NCI-H1092 (cell line): Measurements from ENCODE around the gene ZKSCAN5.
A peak's percentile ranks its signal among the peaks of the same experiment; 100 is the strongest.
"Not testable (repeated sequence)": the region's sequence is repeated elsewhere in the genome, so short reads cannot be mapped to it uniquely, and the experiment has no call there.

Experiments
- DNase-seq: peaks from one replicate; lab custom pipeline; 2025; lab: John Stamatoyannopoulos, UW

ZKSCAN5 gene

DNA sequence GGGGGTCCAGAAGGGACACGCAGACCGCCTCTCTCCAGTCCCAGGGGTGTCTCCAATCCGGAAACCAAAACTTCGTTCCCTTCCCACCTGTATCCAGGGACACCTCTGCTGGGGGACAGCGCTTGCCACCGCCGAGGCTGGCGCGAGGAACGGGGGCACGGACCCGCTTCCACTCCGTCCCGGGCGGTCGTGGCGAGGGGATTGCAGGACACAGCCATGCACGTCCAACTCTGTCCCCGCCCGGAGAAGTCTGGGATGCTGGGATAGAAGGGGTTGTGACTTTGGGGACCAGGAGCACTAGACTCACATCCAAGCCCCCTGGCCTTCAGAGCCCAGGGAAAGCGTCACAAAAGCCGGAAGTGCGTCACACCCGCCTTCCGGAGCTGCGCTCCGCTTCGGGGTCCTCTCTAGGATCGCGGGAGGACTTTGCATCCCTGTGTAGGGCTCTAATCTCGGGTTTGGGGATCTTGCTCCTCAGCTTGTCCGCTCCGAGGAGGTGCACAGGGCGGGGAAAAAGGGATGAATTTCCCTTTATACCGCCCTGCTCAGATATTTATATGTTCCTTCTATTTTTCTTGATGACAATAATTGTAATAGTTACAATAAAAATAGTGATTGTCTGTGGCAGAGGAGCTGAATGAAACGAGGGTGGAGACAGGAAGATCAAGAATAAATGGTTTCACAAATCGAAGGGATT, 47.5 kb downstream of the ZKSCAN5 start, which contains the start of gene FAM200A:
Gene FAM200A (minus strand): TSS at position 348 of the 697 bp plus-strand sequence. CDS start 3,707 bp downstream, outside the sequence.
- peak; percentile 97 for DNase-seq

GRCh38 chr7:99553039-99553438, 48.6 kb downstream of the ZKSCAN5 start:
- DNase-seq, result no peak

GRCh38 chr7:99554939-99555338, 50.5 kb downstream of the ZKSCAN5 start:
- DNase-seq, result no peak

DNA sequence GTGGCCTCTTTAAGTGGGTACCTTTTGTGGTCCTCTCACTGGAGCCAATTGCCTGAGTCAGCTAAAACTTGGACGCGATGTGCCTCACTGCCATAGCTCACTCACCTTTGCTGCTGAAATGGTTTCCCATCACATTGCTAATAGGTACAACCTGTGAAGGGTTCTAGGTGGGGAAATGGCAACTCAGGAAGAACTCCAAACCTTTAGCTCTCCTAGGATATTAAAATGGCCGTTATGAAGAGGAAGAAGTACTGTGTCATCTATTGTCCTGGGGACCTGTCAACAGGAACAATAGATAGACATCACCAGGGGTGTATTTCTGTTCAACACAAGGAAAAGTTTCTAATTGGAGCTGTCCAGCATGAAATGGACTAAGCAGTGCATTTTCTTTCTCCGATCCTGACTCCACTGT, 52.7 kb downstream of the ZKSCAN5 start:
- no peak for DNase-seq

GRCh38 chr7:99557940-99558305, 53.5 kb downstream of the ZKSCAN5 start:
- no peak for DNase-seq

GRCh38 chr7:99558306-99559174, 54.1 kb downstream of the ZKSCAN5 start, which contains the start of gene ZNF655:
Gene ZNF655, plus strand, starts transcription at chr7:99558642. Its CDS starts 1,918 bp downstream, at chr7:99560560.
- DNase-seq, result peak; percentile 96

DNA sequence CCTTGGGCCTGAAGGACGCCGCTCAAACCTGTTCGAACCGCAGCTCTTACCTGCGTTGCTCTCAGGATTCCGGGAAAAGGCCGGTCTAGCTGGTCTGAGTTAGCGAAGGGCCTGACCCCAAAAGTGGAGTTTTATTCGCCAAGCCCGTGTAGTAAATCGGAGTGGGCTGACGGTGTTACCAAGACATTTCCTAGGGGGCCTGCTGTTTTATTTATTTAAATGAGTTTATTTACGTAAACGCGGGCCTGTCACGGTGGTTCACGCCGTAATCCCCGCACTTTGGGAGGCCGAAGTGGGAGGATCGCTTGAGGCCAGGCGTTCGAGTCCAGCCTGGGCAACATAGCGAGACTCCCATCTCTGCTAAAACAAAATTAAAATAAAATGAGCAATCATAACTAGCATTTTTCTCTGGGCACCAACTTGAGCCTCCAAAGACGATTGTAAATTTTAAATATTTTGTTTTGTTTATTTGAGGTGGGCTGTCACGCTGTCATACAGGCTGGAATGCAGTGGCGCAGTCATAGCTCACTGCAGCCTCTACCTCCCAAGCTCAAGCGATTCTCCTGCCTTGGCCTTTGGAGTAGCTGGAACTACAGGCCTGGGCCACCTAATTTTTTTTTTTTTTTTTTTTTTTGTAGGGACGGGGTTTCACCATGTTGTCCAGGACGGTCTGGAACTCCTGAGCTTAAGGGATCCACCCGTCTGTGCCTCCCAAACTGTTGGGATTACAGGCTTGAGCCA, 54.9 kb downstream of the ZKSCAN5 start:
- peak; percentile 19 for DNase-seq

- DNase-seq, result no peak
Observed at GRCh38 chr7:99560834-99561736, 56.6 kb downstream of the ZKSCAN5 start.

DNA sequence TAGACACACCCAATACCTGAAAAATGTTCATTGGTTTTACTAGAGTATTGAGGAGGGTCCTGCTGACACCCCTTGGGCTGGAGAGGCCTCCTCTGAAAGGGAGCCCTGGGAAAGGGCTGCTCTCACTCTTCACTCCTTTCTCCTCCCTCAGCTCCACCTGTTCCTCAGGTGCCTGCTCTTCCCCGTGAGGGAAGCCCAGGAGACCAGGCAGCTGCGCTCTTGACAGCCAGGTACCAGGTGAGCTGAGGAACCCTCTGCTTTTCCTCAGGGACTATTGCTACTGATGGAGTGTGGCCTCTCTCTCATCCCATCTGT, 57.2 kb downstream of the ZKSCAN5 start:
- no peak for DNase-seq

- no peak for DNase-seq
Observed at GRCh38 chr7:99562114-99562784, 57.8 kb downstream of the ZKSCAN5 start.

- DNase-seq, result no peak
Observed at GRCh38 chr7:99562832-99563231, 58.4 kb downstream of the ZKSCAN5 start.

GRCh38 chr7:99563650-99564049, 59.2 kb downstream of the ZKSCAN5 start:
- no peak for DNase-seq

- DNase-seq, result not testable (repeated sequence)
Observed at GRCh38 chr7:99568770-99569169, 64.3 kb downstream of the ZKSCAN5 start.

DNA sequence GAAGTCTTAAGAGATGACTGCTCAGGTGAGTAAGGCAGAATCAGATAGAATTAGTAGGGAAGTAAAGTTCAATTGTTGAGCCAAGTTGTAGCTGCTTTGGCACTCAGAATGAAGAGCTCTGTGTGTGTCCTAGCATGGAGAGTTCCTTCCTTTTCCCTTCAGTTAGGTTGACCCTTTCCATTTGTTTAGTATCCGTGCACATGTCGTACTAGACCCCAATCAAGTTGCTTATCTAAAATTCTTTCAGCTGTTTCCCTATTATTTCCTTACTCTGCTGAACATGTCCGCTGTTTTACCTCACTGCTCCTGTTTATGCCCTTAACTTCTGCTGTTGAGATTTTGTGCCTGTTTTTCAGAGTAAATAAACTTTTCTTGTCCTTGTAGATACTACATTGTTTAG, 67.3 kb downstream of the ZKSCAN5 start:
- no peak for DNase-seq

GRCh38 chr7:99573257-99573656, 68.8 kb downstream of the ZKSCAN5 start:
- no peak for DNase-seq

DNA sequence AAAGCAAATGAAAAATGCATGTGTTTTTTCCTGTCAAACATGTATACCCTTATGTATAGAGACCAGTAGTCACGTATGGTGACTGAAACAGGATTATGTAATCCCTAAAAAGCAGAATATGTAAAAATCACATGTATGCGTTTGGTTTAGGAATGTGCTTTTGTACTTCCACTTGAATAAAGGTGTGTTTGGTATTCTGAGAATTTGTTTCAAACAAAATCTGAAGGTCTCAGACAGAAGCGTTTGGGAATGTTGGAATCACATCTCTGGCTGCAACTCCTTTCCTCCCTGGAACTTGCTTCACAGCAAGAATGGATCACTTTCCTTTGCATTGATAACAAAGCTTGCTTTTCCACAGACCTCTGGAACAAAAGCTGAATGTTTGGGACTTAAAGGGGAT, 71.8 kb downstream of the ZKSCAN5 start:
- DNase-seq, result no peak

DNA sequence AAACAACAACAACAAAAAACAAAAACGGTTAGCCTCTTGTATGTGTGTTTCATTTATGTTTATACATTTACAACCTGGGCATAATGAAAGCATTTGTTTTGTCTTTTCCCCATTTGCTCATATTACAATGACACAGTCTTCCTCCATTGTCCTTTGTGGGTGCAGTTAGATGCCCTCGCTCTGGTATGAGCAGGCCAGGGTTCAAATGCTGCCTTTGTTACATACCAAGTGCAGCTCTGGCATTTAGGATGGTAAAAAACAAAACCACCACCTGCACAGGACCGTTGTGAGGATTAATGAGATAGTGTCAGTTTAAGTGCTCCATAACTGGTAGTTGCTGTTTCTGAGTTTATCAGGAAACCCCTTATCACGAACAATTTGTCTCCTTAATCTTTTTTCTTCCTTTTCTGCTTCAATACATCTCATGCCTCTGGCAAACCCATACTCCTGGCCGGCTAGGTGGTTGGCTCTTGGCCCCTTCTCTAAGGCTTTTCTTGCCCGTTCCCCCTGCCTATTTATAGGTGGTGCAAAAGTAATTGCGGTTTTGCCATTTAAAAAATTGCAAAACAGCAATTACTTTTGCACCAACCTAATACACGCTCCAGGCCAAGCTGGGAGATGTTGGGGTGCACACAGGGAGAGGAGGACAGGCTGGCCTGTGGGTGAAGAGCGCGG, 75.0 kb downstream of the ZKSCAN5 start:
- DNase-seq, result no peak

DNA sequence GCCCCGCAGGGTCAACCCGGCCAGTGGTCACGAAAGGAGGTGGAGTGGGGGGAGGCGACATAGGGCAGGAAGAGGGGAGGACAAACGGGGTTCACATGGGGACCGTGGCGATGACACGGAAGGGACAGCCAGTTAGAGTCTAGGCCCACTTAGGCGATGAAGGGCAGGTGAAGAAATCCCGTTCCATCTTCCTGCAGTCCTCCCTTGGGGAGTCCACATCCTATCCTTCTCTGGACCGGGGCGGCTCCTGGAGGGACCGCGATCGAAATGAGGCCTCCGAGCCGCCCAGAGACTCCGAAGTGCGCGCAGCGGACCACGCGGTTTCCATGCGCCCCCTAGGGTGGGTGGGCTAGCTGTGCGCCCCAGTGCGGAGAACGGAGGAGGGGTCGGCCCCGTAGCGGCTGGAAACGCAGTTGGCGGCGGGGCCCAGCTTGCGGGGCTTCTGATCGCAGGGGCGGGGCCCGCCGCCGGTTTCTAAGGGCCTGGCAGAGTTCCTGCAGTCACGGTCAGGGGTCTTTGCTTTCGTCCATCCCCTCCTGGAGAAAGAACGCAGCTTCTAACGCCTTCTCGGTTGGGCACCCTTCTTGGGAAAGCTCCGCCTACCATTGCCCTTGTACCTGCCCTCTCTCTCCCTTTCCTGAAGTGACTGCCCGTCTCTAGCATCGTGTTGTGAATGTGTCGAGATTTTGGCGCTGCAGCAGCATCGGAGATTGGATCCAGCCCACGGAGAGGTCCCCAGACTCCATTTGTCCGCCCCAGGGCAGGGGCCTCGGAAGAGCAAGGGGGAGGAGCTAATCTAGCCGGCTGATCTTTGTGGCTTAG, 75.7 kb downstream of the ZKSCAN5 start:
- peak; percentile 80 for DNase-seq

GRCh38 chr7:99580778-99581332, 76.4 kb downstream of the ZKSCAN5 start:
- not testable (repeated sequence) for DNase-seq
